Limb (tissue), 2 donors: ENCODE measurements around the gene TXNDC11.

ENCODE experiments used
- DNase-seq, 2 donors: peaks; one replicate each; pipeline ENCODE4 v3.0.0-alpha.2; 2016; ENCODE audit errors: extremely low spot score in 2 of 2

TXNDC11 gene

DNA sequence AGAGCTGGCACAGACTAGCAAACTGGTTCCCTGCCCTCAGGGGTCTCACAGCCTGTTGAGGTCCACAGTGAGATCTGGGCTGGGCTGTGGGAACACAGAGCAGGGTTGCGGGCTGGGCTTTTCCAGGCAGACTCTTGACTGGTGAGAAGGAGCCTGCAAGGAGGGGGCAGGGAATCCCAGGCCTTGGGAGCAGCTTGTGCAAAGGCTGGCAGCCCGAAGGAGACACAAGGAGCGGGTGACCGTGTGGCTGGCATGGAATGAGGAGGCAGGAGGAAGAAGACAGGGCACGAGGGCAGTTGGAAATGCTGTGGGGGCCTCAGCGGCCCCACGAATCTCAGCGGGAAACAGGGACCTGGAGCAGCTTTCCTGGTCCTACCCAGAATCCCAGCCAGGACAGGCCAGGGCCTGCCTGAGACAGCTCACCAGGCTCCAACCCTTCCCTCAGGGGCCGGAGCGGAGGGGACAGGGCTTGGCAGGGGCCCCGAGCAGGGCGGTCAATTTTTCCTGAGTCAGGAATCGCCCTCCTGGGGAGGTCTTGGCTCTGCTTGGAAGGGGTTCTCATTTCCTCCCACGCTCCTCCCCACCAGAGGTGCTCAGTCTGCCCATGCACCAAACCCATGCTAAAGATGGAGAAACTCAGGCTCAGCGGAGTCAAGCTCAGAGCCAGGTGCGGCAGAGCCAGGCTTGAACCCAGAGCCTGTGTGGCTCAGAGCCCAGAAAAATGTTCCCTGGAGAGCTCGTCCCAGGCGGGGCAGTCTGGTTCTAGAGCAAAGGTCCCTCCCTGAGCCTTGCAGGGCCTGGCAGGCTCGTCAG lies 83.6 kb downstream of the TXNDC11 start:
- no peak for DNase-seq

DNA sequence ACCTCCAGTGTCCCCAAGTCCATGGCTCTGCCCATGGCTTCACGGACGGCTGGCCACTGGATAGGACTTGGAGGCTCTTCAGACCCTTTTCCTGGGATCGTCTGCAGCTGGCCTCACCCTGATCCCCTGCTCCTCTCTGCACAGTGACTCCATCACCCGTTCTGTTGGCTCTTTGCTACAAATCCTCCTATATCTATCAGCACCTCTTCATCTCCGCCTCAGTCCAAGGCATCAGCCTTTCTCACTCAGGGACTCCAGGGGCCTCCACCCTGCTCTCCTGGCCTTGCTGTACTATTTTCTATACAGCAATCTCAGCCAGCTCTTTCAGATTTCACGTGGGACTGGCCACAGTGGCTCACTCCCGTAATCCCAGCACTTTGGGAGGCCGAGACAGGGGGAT lies 85.1 kb downstream of the TXNDC11 start:
- DNase-seq = no peak

DNA sequence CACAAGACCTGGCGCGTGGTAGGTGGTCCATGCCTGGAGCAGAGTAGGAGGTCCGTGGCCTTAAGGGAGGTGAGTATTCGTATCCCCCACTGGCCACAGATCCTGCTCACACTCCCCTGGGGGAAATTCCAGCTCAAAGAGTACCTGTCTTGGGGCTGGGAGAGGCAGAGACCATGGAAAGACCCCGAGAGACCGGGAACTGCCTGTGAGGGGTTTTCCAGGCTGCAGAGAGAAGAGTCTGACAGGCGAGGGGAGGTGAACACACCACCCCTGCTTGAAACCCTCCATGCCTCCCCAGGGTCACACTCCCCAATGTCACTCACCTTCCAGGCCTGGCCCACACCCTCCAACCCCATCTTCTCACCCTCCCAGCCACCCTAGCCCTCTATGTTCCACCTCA lies 87.0 kb downstream of the TXNDC11 start:
- DNase-seq = no peak

GRCh38 chr16:11651796-11652195 lies 90.9 kb downstream of the TXNDC11 start:
- no peak for DNase-seq

GRCh38 chr16:11650641-11651591 lies 91.7 kb downstream of the TXNDC11 start:
- no peak for DNase-seq

DNA sequence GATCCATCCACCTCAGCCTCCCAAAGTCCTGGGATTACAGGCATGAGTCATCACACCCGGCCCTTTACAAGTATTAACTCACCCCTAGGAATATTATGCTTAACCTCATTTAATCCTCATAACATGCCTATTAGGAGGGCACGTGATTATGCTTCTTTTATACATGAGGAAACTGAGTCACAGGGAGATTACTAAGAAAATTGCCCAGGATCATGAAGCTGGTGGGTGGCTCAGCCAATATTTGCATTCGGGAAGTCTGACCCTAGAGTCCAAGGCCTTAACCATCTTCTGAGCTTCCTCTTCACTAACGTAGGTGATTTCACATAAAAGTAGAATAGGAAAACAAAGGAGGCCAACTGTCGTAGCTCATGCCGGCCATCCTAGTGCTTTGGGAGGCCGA lies 93.4 kb downstream of the TXNDC11 start:
- no peak for DNase-seq

DNA sequence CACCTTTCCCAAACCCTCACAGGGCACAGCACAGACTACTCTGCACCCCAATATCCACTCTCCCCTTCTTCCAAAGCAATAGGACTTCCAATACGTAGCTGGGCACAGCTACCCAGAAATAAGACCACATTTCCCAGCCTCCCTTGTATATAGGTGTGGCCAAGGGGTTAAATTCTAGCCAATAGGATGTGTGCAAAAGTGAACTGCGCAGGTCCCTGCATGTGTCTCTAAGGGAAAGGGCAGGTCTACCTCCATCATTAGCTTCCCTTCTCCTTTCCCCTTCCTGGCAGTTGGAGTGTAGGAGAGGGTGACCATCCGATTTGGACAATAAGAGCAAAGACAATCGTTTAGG lies 99.9 kb downstream of the TXNDC11 start:
- no peak for DNase-seq

DNA sequence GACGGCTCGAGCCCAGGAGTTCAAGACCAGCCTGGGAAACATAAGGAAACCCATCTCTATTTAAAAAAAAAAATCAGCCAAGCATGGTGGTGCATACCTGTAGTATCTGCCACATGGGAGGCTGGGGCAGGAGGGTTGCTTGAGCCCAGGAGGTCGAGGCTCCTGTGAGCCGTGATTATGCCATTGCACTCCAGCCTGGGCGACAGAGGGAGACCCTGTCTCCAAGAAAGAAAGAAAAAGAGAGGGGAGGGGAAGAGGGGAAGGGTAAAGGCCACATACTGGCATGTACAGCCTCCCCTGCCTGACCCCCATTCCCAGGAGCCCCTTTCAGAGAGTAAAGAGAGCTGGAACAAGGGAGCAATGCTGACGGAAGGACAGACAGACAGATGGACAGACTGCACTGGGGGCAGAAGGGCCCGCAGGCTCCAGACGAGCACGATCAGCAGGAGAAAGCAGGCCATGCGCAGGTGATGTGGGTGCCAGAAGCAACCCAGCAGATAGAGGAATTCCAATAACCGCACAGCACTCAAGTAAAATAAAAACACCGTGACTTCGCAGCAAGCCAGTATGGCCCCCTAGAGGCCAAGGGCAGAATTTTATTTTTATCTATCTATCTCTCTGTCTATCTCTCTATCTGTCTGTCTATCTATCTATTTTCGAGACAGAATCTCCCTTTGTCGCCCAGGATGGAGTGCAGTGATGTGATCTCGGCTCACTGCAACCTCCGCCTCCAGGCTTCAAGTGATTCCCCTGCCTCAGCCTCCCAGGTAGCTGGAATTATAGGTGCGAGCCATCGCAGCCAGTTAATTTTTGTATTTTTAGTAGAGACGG lies 101.5 kb downstream of the TXNDC11 start:
- DNase-seq = peak; percentile 43 to 67

GRCh38 chr16:11639925-11640899 lies 102.4 kb downstream of the TXNDC11 start:
- DNase-seq = peak; percentile 72 to 80

DNA sequence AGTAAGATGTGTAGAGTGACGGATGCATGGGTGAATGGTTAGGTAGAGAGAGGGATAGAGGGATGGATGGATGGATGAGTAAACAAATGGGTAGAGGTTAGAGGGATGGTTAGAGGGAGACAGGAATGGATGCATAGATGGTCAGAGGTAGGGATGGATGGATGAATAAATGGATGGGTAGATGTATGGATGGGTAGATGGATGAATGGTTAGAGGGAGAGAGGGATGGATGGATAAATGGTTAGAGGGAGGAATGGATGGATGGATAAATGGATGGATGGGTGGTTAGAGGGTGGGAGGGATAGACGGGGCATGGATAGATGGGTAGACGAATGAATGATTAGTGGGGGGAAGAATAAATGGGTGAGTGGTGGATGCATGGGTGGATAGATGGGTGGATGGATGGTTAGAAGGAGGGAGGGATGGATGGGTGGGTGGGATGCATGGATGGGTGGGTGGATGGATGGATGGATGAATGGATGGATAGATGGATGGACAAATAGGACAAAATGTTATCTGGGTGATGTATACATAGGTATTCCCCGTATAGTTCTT lies 103.6 kb downstream of the TXNDC11 start:
- no peak for DNase-seq

- no peak for DNase-seq
These were observed 104.5 kb downstream of the TXNDC11 start for GRCh38 chr16:11638140-11638539.

GRCh38 chr16:11637320-11637719 lies 105.3 kb downstream of the TXNDC11 start:
- no peak for DNase-seq

GRCh38 chr16:11636172-11636721 lies 106.4 kb downstream of the TXNDC11 start:
- no peak for DNase-seq

DNA sequence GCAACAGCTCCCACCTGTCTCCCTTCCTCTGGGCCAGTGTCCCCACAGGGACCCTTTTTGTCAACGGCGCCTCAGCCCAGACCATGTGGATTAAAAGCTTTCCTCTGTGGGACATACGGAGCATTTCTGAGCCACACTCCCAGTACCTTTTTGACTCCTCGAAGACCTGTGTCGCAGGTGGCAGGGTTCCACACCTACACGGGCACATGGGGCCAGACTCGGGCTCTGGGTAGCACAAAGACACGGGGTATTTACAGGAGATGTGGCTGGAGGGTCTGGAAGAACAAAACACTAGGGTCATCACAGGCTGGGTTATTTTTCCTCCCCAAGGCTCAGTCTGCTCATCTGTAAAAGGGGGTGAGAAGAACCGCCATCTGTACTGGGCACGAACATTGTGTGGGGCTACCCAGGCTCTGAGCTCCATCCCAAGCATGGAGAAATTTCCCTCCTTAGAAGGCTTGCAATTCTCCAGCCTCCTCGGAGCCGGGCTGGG lies 106.9 kb downstream of the TXNDC11 start:
- no peak for DNase-seq

DNA sequence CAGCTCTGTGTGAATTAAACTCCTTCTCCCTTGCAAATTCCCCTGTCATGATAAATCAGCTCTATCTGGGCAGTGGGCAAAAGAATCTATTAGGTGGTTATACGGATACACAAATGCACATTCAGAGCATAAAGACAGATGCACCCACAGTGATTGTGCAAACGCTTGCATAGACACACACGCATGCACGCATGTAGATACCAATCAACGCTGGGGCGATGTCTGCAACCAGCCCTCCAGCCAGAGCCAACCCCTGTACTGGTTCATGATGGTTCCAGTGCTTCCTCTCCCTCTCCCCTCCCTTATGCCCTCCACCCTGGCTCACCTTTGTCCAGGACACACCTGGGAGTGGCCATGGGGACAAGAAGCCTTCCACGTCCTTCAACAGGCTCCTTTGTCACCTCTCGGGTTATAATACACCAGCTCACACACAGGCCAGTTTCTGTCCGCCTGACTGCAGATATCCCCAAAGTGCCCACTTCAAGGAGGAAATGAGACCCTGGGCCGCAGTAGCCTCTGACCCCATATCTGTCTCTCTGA lies 107.5 kb downstream of the TXNDC11 start:
- DNase-seq = no peak

GRCh38 chr16:11634312-11634711 lies 108.3 kb downstream of the TXNDC11 start:
- DNase-seq = no peak

GRCh38 chr16:11633113-11633512 lies 109.5 kb downstream of the TXNDC11 start:
- DNase-seq = no peak

DNA sequence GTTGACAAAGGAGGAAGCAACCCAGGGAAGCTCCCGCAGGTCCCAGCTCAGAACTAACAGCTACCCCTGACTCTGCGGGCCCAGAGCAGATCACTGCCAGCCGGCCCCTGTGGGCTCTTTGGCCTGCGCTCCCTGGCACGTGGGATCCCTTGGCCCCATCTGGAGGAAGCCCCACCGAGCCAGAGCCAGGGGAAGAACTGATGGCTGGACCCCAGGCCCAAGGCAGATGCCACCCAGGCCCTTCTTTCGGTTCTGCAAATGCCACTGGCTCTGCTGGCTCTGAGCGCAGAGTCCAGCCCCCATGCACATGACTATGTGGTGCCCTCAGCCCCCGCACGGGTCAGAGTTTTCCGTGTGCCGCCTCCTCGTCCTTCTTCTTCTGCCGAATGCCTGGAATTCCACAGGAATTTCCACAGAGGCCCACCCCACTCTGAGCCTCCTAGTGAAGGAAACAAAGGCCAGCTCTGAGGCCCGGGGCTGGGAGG lies 110.2 kb downstream of the TXNDC11 start:
- peak; percentile 42 to 72 for DNase-seq

GRCh38 chr16:11631214-11631613 lies 111.4 kb downstream of the TXNDC11 start:
- DNase-seq = no peak
